ENCODE results near the gene COL20A1. TPM values are rescaled to one million over a fixed set of nuclear protein-coding genes. Genes with fewer than 3 reads are reported as not detected.
A peak's percentile ranks its signal among the peaks of the same experiment; 100 is the strongest.

COL20A1 gene
- total and polyA plus RNA-seq, 2 of the 13 experiments (the other 11 are each of a cell fraction or from before 2014, with no cell fraction given): not detected

GRCh38 chr20:63368151-63368550 is 75.2 kb downstream of the COL20A1 start:
- Histone ChIP-seq H3K9me3 (ENCODE audit: low read length) (no peaks in the 10 kb centered on the region), H3K4me3 (replicated peaks in 1 of 3; ENCODE audit: insufficient read depth in 1 of 3, low read depth in 2 of 3, low read length in 3 of 3) (no peak overlapping the region), H3K27me3 (ENCODE audit: control insufficient read depth in 1 of 2, insufficient read depth in 2 of 2, low read length in 2 of 2) (peaks cover 26 to 90% of the 10 kb centered on the region in 2 experiments), H4K20me1 (ENCODE audit: insufficient read depth, low read length) (peaks cover 18% of the 10 kb centered on the region; the same call in 1 of the 2 replicates), H3K27ac (ENCODE audit: extremely low read length, insufficient read depth, low read length) (no peak overlapping the region), H3K36me3 (replicated peaks in 1 of 2; ENCODE audit: control insufficient read depth in 1 of 2, insufficient read depth in 2 of 2, low read length in 2 of 2) (no peaks in the 10 kb centered on the region), H3K4me2 (ENCODE audit: low read depth, low read length) (no peak overlapping the region), H2AFZ (ENCODE audit: low read length) (no peak overlapping the region), H3K79me2 (ENCODE audit: insufficient read depth, low read length) (no peaks in the 10 kb centered on the region), H3K4me1 (ENCODE audit: insufficient read depth, low read length) (peaks cover 42% of the 10 kb centered on the region), H3K9ac (ENCODE audit: insufficient read depth, low read depth, low read length) (no peak overlapping the region)
- POLR2A ChIA-PET: interaction anchor here (1.3 kb wide), 1 partner anchor 10 kb away, joined by 3 read pairs; no protein-coding TSS in a partner anchor
- in situ Hi-C loops (cut with HindIII; ENCODE audit: extremely low pct_ligation_motif_present, low pct_unique_long_range_greater_than_20kb) (no loop called here), intact Hi-C loops (cut with micrococcal nuclease; ENCODE audit: unreplicated experiment) (no loop called here)
- FAIRE-seq (no peak), ATAC-seq (no peak), DNase-seq (ENCODE audit: low spot score) (no peak)
- 36% methylated on average over 8 of the region's 8 CpGs for WGBS (ENCODE audit: low lambda C conversion rate)
- CTCF ChIA-PET (ENCODE audit: low intra/inter-chr PET ratio, low total read pairs): no interaction called here
- BruUV-seq (replicated peaks): no TSS peak
- TF ChIP-seq TAF15 (IDR thresholded peaks at IDR 0.05; ENCODE audit: low read depth, low read length, poor library complexity, severe bottlenecking) (no peak), ZNF784 (CRISPR knock-in tag; IDR thresholded peaks at IDR 0.05; ENCODE audit: borderline replicate concordance) (0 out of 2 replicates have a peak, but pooled peaks have one; percentile 3)

GRCh38 chr20:63369024-63369530 is 76.1 kb downstream of the COL20A1 start:
- 49% methylated on average over 10 of the region's 10 CpGs for WGBS (ENCODE audit: low lambda C conversion rate)
- in situ Hi-C loops (cut with HindIII; ENCODE audit: extremely low pct_ligation_motif_present, low pct_unique_long_range_greater_than_20kb): no loop called here
- Histone ChIP-seq H3K9ac (ENCODE audit: insufficient read depth, low read depth, low read length) (no peak overlapping the region), H3K4me1 (ENCODE audit: insufficient read depth, low read length) (peaks cover 35% of the 10 kb centered on the region), H2AFZ (ENCODE audit: low read length) (no peak overlapping the region), H3K4me3 (replicated peaks in 1 of 3; ENCODE audit: insufficient read depth in 1 of 3, low read depth in 2 of 3, low read length in 3 of 3) (no peak overlapping the region), H3K27ac (ENCODE audit: extremely low read length, insufficient read depth, low read length) (no peak overlapping the region), H3K27me3 (ENCODE audit: control insufficient read depth in 1 of 2, insufficient read depth in 2 of 2, low read length in 2 of 2) (peaks cover 21 to 90% of the 10 kb centered on the region in 2 experiments), H3K9me3 (ENCODE audit: low read length) (no peaks in the 10 kb centered on the region), H3K36me3 (replicated peaks in 1 of 2; ENCODE audit: control insufficient read depth in 1 of 2, insufficient read depth in 2 of 2, low read length in 2 of 2) (no peaks in the 10 kb centered on the region), H3K79me2 (ENCODE audit: insufficient read depth, low read length) (no peaks in the 10 kb centered on the region), H3K4me2 (ENCODE audit: low read depth, low read length) (no peak overlapping the region), H4K20me1 (ENCODE audit: insufficient read depth, low read length) (peaks cover 15% of the 10 kb centered on the region; the same call in 1 of the 2 replicates)
- ATAC-seq: no peak
- DNase-seq (ENCODE audit: low spot score): no peak
- ChIA-PET CTCF (ENCODE audit: low intra/inter-chr PET ratio, low total read pairs) (no interaction called here), POLR2A (no interaction called here)
- TF ChIP-seq ZNF670 (CRISPR knock-in tag; IDR thresholded peaks at IDR 0.05; ENCODE audit: borderline replicate concordance) (no peak), JUNB (CRISPR knock-in tag; IDR thresholded peaks at IDR 0.05; ENCODE audit: borderline replicate concordance) (0 out of 2 replicates have a peak, but pooled peaks have one; percentile 14), ZNF20 (CRISPR knock-in tag; IDR thresholded peaks at IDR 0.05) (no peak)
- intact Hi-C loops (cut with micrococcal nuclease; ENCODE audit: unreplicated experiment): no loop called here
- no TSS peak for BruUV-seq (replicated peaks)
- peak; percentile 15 for FAIRE-seq
